ENCODE data around the gene LIN52. TPM values are rescaled to one million over a fixed set of nuclear protein-coding genes. Genes with fewer than 3 reads are reported as not detected.
"Not testable (repeated sequence)": the region's sequence is repeated elsewhere in the genome, so short reads cannot be mapped to it uniquely, and the experiment has no call there.

The LIN52 gene
- total RNA-seq, 1 experiment from 2014 or later = 8.1 TPM

- no peak for DNase-seq (ENCODE audit: extremely low read depth, low read depth)
Observed at GRCh38 chr14:74089251-74090020, 4.7 kb downstream of the LIN52 start.

GRCh38 chr14:74105381-74105780 is 20.6 kb downstream of the LIN52 start:
- no peak for DNase-seq (ENCODE audit: extremely low read depth, low read depth)

- DNase-seq (ENCODE audit: extremely low read depth, low read depth) = no peak
Observed at GRCh38 chr14:74109369-74109768, 24.6 kb downstream of the LIN52 start.

- DNase-seq (ENCODE audit: extremely low read depth, low read depth) = peak; percentile 59
Observed at GRCh38 chr14:74111395-74112216, 26.9 kb downstream of the LIN52 start.

GRCh38 chr14:74125487-74125886 is 40.7 kb downstream of the LIN52 start:
- DNase-seq (ENCODE audit: extremely low read depth, low read depth) = not testable (repeated sequence)

- DNase-seq (ENCODE audit: extremely low read depth, low read depth) = no peak
Observed at GRCh38 chr14:74126315-74127013, 41.7 kb downstream of the LIN52 start.

- no peak for DNase-seq (ENCODE audit: extremely low read depth, low read depth)
Observed at GRCh38 chr14:74127634-74128033, 42.9 kb downstream of the LIN52 start.

- DNase-seq (ENCODE audit: extremely low read depth, low read depth) = no peak
Observed at GRCh38 chr14:74133833-74134481, 49.2 kb downstream of the LIN52 start.

- no peak for DNase-seq (ENCODE audit: extremely low read depth, low read depth)
Observed at GRCh38 chr14:74134484-74134883, 49.7 kb downstream of the LIN52 start.

GRCh38 chr14:74135426-74135825 is 50.7 kb downstream of the LIN52 start:
- no peak for DNase-seq (ENCODE audit: extremely low read depth, low read depth)

GRCh38 chr14:74140374-74140850 is 55.7 kb downstream of the LIN52 start:
- DNase-seq (ENCODE audit: extremely low read depth, low read depth) = no peak

- no peak for DNase-seq (ENCODE audit: extremely low read depth, low read depth)
Observed at GRCh38 chr14:74141703-74142102, 56.9 kb downstream of the LIN52 start.

- DNase-seq (ENCODE audit: extremely low read depth, low read depth) = no peak
Observed at GRCh38 chr14:74142523-74142922, 57.8 kb downstream of the LIN52 start.

- no peak for DNase-seq (ENCODE audit: extremely low read depth, low read depth)
Observed at GRCh38 chr14:74144789-74145188, 60.0 kb downstream of the LIN52 start.

- no peak for DNase-seq (ENCODE audit: extremely low read depth, low read depth)
Observed at GRCh38 chr14:74147571-74147970, 62.8 kb downstream of the LIN52 start.

- no peak for DNase-seq (ENCODE audit: extremely low read depth, low read depth)
Observed at GRCh38 chr14:74148705-74149104, 63.9 kb downstream of the LIN52 start.

GRCh38 chr14:74155287-74155686 is 70.5 kb downstream of the LIN52 start:
- no peak for DNase-seq (ENCODE audit: extremely low read depth, low read depth)

- DNase-seq (ENCODE audit: extremely low read depth, low read depth) = no peak
Observed at GRCh38 chr14:74155749-74156148, 71.0 kb downstream of the LIN52 start.

GRCh38 chr14:74160763-74161162 is 76.0 kb downstream of the LIN52 start:
- no peak for DNase-seq (ENCODE audit: extremely low read depth, low read depth)

- no peak for DNase-seq (ENCODE audit: extremely low read depth, low read depth)
Observed at GRCh38 chr14:74161526-74162158, 76.9 kb downstream of the LIN52 start.
